ENCODE data around the gene IL1R2.

IL1R2 gene

DNA sequence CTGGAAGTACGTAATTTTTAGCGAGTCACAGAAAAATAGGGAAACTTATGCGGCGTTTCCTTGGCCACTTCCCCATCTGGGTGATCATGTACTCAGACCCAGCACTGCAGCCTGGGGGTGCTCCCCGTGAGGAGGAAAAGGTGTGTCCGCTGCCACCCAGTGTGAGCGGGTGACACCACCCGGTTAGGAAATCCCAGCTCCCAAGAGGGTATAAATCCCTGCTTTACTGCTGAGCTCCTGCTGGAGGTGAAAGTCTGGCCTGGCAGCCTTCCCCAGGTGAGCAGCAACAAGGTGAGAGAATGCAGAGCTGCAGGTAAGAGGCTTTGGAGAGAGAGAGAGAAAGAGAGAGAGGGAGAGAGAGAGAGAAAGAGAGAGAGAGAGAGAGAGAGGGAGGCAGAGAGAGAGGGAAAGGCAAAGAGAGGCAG is at the start of gene IL1R2:
Gene IL1R2 (plus strand): TSS at position 240 of the 425 bp plus-strand sequence. CDS start 16,616 bp downstream, outside the sequence.
- no peak for DNase-seq

GRCh38 chr2:101942851-101943250 is 48.9 kb upstream of the IL1R2 start:
- no peak for DNase-seq

- DNase-seq, result no peak
Observed at GRCh38 chr2:101946372-101947039, 45.3 kb upstream of the IL1R2 start.

GRCh38 chr2:101947374-101947773 is 44.4 kb upstream of the IL1R2 start:
- DNase-seq, result no peak

- DNase-seq, result no peak
Observed at GRCh38 chr2:101948625-101949155, 43.1 kb upstream of the IL1R2 start.

DNA sequence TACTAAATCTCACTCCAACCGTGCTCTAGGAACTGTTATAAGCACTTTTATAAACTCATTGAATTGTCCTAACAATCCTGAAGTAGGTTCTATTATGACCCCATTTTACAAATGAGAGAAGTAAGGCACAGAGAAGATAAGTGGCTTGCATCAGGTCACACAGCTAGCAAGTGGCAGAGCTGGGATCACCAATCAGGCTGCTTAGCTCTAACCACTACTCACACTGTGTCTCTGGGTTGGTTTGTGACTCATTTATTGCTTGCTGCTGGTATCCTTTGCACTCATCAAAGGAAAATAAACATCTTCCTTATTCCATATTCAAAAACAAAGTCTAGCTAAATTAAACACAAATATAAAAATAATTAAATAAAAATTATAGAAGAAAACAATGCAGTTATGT is 42.5 kb upstream of the IL1R2 start:
- DNase-seq, result no peak

GRCh38 chr2:101951296-101951695 is 40.5 kb upstream of the IL1R2 start:
- no peak for DNase-seq

DNA sequence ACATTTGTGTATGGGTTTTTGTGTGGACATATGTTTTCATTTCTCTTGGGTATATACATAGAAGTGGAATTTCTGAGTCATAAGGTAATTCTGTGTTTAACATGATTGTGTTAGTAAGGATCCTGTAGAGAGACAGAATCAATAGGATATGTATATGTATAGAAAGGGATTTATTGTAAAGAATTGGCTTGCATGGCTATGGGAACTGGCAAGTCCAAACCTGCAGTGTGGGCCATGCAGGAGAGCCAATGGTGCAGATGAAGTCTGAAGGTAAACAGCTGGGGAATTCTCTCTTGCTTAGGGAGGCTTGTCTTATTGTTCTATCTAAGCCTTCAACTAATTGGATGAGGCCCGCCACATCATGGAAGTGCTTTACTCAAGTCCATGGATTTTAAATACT is 39.2 kb upstream of the IL1R2 start:
- DNase-seq, result no peak

DNA sequence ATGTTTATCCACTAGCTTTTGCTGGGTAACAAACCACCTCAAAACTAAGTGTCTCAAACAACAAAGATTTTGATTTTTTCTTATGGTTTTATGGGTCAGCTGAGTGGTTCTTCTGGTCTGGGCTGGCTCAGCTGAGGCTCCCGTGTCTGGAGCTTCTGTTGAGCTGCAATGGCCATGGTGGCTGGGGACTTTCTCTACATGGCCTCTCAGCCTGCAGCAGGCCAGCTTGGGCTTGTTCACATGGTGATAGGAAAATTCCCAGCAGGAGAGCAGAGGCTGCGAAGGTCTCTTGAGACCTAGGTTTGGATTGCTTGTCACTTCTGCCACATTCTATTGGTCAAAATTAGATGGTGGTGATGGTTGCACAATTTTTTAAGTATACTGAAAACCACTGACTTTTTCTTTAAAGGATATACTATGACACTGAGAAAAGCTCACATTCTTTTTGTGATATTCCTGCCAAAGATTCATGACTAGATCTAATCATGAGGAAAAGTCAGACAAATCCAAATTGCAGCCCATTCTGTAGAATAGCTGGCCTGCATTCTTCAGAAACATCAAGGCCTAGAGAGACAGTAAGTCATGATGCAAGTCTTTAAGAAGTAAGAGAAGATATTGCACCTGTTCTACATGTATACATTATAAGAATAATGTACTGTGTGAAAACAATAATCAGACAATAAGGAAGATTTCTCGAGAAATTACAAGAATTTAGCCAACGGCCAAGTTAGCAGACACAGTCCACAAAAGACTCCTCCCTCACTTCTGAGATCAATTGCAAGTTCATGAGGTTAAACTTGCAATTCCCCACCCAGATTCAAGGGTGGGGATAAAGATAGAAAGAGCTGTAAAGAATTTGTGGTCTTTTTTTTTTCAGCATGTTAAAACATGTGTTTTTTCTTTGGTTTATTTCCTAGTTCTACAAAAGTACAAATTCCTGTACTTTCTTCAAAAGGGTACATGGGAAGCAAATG is 35.0 kb upstream of the IL1R2 start:
- no peak for DNase-seq

DNA sequence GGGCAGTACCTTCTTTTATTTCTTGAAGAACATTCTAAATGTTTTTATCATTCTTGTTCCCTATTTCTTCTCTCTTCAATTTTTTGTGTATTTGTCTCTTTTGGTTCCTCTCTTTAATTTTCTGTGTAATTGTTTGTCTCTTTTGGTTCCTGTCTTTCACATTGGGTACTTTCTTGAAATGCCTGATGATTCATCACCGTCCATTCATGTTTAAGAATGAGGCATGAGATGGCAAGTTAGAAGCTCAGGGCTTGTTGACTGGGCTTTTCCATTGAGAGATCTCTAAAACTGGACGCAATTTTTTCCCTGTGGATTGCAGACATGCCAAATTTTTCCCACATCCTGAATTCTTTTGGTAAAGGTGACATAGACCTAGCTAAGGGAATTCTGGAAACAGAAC is 33.7 kb upstream of the IL1R2 start:
- no peak for DNase-seq

DNA sequence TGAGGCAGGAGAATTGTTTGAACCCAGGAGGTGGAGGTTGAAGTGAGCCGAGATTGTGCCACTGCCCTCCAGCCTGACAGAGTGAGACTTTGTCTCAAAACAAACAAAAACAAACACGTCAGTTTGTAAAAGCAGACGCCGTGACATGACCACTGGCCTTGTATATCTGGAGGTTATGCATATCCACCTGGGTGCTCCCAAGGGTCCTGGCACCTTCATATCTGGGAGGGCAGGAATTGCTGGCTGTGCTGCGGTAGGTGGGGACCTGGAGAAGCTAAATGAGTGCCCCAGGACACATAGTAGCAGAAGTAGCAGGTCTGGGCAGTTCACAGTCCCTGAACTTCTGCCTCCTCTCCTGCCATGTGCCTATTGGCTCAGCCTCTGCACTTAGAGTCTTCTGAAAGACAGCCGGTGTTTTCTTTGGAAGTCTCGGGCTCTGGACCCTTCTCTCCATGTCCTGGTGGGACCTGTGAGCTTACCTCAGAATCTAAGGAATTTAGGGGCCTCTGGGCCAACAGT is 30.9 kb upstream of the IL1R2 start:
- no peak for DNase-seq

GRCh38 chr2:101961338-101962191 is 30.2 kb upstream of the IL1R2 start:
- DNase-seq, result no peak

DNA sequence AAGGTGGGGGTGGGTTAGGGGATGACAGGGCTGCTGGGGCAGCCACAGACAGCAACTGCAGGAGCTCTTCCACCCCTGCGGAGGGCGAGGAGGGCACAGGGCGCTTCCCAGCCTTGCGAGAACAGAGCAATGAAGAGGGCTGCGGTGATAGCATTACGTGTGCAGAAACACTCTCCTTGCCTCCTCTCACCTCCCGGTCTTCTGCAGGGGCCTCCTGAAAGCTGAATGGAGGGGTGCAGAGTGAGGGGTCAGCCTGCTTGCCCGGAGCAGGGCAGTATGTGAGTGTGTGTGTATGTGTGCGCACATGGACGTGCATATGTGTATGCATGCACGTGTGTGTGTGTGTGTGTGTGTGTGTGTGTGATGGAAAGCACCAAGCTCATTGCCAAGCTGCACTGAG is 29.5 kb upstream of the IL1R2 start:
- DNase-seq, result no peak

DNA sequence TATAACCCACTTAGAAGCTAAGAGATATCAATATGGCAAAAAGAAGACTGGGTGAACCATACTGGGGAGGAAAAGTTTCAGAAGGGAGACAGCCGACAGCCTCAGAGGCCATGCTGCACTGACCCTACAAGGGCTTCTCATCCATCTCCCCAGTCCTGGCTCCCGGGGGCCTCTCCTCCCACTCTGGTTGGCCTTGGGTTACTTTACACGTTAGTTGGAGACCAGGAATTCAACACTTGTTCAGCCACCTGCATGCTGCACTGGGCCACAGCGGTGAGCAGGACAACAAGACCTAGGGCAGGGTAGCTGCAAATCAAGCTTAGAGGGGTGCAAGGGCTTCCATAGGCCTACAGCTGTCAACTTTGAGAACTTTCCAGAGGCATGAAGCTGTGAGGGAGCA is 28.6 kb upstream of the IL1R2 start:
- no peak for DNase-seq

DNA sequence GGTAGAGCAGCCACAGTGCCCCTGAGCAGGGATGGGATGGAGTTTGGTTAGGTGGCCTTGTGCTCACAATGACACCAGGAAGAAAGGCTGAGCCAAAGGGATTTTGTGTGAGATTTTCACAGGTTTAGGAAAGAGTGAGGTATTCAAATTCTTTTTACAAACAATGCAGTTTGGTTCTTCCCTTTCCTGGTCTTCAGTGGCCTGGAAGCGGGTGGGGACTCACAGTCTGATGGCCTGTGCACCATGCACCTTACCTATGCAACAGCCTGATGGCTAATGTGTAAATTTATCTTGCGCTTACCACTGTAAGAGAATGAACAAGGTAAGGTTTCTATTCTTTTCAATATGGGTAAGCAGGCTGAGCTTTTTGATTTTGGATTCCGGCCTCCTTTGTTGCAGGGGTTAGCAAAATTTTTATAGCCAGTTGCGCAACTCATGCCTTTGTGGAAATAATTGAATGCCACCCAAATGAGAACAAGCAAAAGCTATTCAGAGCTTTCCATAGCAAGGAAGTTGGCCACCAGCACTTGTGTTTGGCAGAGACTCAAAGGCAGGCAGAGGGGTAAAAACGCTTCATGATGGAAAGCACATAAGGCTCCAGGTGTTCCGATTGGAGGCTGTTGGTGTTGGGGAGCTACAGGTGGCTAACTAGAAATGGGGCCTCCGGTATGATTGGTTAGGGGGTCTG is 23.8 kb upstream of the IL1R2 start:
- no peak for DNase-seq

DNA sequence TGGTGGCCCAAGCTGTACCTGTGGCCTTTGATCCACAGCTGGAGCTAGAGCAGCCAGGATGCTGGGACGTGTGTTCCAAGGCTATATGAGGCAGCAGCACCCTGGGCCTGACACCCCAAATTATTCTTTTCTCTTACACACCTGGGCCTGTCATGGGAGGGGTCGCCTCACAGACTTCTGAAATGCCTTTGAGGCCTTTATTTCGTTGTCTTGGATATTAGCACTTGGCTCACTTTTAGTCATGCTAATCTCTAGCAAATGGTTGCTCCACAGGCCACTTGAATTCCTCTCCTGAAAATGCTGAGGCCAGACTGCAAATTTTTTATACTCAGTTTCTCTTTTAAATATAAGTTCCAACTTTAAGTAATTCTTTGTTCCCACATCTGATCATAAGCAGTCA is 22.0 kb upstream of the IL1R2 start:
- no peak for DNase-seq

DNA sequence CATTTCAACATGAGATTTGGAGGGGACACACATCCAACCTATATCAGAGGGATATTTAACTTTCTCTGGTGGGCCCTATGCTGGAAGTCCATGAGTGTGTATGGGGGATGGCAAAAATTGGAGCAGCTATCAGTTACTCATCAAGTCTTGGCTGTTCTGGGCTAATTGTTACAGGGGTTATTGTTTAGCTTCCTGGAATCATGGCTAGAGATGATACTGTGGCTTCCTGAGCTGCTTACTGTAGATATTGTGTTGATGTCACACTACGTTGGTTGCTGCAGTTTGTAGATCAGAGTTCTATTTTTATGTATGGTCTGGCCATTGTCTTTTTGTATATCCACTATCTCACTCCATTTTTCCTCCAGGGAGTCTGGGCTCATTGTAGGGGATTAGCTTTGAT is 20.9 kb upstream of the IL1R2 start:
- no peak for DNase-seq

- no peak for DNase-seq
Observed at GRCh38 chr2:101971836-101972235, 19.9 kb upstream of the IL1R2 start.

GRCh38 chr2:101972621-101973434 is 18.9 kb upstream of the IL1R2 start:
- no peak for DNase-seq

- no peak for DNase-seq
Observed at GRCh38 chr2:101974663-101975062, 17.1 kb upstream of the IL1R2 start.

Measured in CD4-positive, alpha-beta T cell treated with Interleukin-6 for 4 hours (primary cell).